ENCODE data around the gene PSMG4. TPM values are rescaled to one million over a fixed set of nuclear protein-coding genes. Genes with fewer than 3 reads are reported as not detected.

Gene PSMG4
- total and polyA plus RNA-seq, 9 of the 15 experiments (the other 6 are each of a cell fraction or from before 2014, with no cell fraction given): 12.9 to 185 (median 52.0) TPM

DNA sequence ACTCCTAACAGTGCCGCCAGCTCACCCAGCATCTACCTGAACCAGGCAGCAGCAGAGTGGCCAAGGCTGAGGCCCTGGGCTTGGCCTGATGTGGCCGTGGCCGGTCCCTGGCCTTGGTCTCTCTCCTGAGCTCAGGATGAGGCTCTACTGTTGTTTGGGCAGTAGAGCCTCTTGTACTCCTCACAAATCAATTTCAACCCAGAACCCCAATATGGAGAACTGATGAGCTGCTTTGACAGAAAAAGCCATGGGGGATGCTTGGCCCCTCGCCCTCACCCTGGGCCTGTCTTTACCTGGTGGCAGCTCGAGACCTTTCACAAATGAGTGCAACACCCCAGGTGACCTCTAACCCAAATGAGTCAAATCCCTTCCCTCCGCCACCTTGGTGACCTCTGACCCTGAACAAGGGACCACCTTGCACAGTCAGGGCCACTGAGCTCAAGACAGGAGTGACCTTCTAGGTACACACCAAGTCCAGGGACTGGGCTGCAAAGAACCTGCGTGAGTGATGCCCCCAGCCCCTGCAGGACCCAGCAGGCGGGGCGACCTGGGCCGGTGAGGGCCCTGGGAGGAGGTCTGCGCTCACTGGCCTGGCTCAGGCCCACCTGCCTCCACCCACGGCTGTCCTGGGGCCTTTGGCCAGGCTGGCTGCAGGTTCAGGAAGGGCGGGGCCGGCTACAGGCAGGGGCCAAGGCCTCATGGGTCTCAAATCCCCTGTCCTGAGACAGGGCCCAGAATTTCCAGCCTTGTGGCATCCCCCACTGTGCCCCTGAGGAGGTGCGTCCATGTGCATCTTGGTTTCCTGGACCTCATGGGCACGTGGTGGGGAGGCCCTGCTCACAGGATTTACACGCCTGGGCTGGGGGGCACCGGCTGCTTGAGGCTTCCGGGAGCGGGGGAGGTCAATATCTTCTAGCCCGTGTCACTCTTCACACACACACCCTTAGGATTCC, 30.2 kb downstream of the PSMG4 start (continued):
- TF ChIP-seq SP2 (IDR thresholded peaks at IDR 0.05; ENCODE audit: extremely low read depth, low read depth, low read length, poor library complexity, severe bottlenecking) (no peak), CSDE1 (IDR thresholded peaks at IDR 0.05) (no peak), ZNF354B (CRISPR knock-in tag; IDR thresholded peaks at IDR 0.05) (no peak), MEF2D (tag; conservative IDR thresholded peaks at IDR 0.05; ENCODE audit: low read depth) (no peak), ZNF184 (CRISPR knock-in tag; IDR thresholded peaks at IDR 0.05) (no peak), GABPB1 (CRISPR knock-in tag; IDR thresholded peaks at IDR 0.05) (peak; percentile 7; the same call in 1 of the 2 replicates), ZNF253 (CRISPR knock-in tag; conservative IDR thresholded peaks at IDR 0.05) (no peak), ZFPM2 (CRISPR knock-in tag; IDR thresholded peaks at IDR 0.05) (no peak), POLR2B (IDR thresholded peaks at IDR 0.05; ENCODE audit: low read depth, partially characterized antibody) (no peak), KLF1 (tag; IDR thresholded peaks at IDR 0.05) (no peak), ZNF431 (CRISPR knock-in tag; IDR thresholded peaks at IDR 0.05) (no peak), RBM22 (IDR thresholded peaks at IDR 0.05; ENCODE audit: low read depth, low read length, poor library complexity, severe bottlenecking) (peak; percentile 39), ZNF444 (CRISPR knock-in tag; IDR thresholded peaks at IDR 0.05) (no peak), ZNF146 (CRISPR knock-in tag; IDR thresholded peaks at IDR 0.05; ENCODE audit: unreplicated experiment) (no peak), ZNF140 (CRISPR knock-in tag; IDR thresholded peaks at IDR 0.05) (no peak), SREBF2 (CRISPR knock-in tag; IDR thresholded peaks at IDR 0.05) (no peak), CREB1 (IDR thresholded peaks at IDR 0.05) (no peak), CREB1 (CRISPR knock-in tag; IDR thresholded peaks at IDR 0.05) (0 out of 2 replicates have a peak, but pooled peaks have one; percentile 18), TCFL5 (CRISPR knock-in tag; conservative IDR thresholded peaks at IDR 0.05) (no peak)
- TF ChIP-seq, protein P1, sequence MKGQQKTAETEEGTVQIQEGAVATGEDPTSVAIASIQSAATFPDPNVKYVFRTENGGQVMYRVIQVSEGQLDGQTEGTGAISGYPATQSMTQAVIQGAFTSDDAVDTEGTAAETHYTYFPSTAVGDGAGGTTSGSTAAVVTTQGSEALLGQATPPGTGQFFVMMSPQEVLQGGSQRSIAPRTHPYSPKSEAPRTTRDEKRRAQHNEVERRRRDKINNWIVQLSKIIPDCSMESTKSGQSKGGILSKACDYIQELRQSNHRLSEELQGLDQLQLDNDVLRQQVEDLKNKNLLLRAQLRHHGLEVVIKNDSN (CRISPR knock-in tag; IDR thresholded peaks at IDR 0.05): no peak
- TF ChIP-seq, protein P2, sequence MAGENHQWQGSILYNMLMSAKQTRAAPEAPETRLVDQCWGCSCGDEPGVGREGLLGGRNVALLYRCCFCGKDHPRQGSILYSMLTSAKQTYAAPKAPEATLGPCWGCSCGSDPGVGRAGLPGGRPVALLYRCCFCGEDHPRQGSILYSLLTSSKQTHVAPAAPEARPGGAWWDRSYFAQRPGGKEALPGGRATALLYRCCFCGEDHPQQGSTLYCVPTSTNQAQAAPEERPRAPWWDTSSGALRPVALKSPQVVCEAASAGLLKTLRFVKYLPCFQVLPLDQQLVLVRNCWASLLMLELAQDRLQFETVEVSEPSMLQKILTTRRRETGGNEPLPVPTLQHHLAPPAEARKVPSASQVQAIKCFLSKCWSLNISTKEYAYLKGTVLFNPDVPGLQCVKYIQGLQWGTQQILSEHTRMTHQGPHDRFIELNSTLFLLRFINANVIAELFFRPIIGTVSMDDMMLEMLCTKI (IDR thresholded peaks at IDR 0.05; ENCODE audit: partially characterized antibody): no peak
- TF ChIP-seq, protein P3, sequence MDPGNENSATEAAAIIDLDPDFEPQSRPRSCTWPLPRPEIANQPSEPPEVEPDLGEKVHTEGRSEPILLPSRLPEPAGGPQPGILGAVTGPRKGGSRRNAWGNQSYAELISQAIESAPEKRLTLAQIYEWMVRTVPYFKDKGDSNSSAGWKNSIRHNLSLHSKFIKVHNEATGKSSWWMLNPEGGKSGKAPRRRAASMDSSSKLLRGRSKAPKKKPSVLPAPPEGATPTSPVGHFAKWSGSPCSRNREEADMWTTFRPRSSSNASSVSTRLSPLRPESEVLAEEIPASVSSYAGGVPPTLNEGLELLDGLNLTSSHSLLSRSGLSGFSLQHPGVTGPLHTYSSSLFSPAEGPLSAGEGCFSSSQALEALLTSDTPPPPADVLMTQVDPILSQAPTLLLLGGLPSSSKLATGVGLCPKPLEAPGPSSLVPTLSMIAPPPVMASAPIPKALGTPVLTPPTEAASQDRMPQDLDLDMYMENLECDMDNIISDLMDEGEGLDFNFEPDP (CRISPR knock-in tag; IDR thresholded peaks at IDR 0.05): 0 out of 2 replicates have a peak, but pooled peaks have one; percentile 53
